Activated CD4-positive, alpha-beta T cell treated with anti-CD3 and anti-CD28 coated beads, Interleukin-2, amount 50 U/mL, for 24 hours (primary cell): ENCODE data around the gene GCC1.
"Not testable (repeated sequence)": the region's sequence is repeated elsewhere in the genome, so short reads cannot be mapped to it uniquely, and the experiment has no call there.

ENCODE experiments used
- DNase-seq, 2 donors: peaks; one replicate each; pipeline ENCODE4 v3.0.0-alpha.2; 2020; ENCODE audit warnings: low read depth in 1 of 2, low spot score in 1 of 2

Gene GCC1

GRCh38 chr7:127540461-127540860 is 44.9 kb downstream of the GCC1 start:
- DNase-seq = not testable (repeated sequence)

DNA sequence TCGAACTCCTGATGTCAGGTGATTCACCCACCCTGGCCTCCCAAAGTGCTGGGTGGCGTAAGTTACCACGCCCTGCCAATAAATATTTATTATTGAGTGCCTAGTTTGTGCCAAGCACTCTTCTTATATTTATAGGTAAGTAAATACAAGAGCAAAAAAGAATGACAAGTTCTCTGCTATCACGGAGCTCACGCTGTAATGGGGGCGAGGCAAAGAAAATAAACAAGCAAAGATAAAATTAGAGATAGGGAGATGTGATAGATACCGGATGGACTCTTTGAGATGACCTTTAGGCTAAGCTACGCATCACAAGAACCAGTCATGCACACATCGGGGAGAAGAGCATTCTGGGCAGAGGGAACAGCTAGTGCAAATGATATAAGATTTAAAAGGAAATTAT is 46.3 kb downstream of the GCC1 start:
- no peak for DNase-seq

DNA sequence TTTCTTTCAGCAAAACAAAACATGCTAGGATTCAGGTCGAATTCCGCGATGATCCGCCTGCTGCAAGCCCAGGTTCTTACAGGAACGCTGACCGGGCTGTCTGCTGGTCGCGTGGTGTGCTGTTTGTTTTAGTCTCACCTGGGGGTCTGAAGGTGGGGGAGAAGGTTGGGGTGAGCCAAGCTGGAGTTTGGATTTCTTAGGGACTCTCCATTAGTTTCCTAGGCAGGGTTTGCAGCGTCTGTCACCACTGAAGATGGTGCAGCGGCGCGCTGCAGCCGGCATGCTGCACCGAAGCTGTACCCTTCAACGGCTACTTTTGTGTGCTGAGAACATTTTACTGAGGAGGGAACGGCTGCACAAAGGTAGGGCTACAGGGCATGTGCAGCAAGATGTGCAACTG is 48.7 kb downstream of the GCC1 start:
- no peak for DNase-seq

- no peak for DNase-seq
Observed at GRCh38 chr7:127536394-127536691, 49.1 kb downstream of the GCC1 start.

GRCh38 chr7:127535546-127536393 is 49.6 kb downstream of the GCC1 start:
- DNase-seq = no peak

- no peak for DNase-seq
Observed at GRCh38 chr7:127534636-127535035, 50.8 kb downstream of the GCC1 start.

GRCh38 chr7:127532736-127533135 is 52.7 kb downstream of the GCC1 start:
- DNase-seq = no peak

GRCh38 chr7:127532151-127532550 is 53.2 kb downstream of the GCC1 start:
- DNase-seq = no peak
